Gastrocnemius medialis (tissue), 4 donors: ENCODE data around the gene PDE9A.

Source experiments
- CTCF ChIP-seq, 5 experiments: fragments of 450-650 bp in 3 of 5; fragments of 200-600 bp in 2 of 5; sonication (generic) in 2 of 5; IDR thresholded peaks in 4 of 5; conservative IDR thresholded peaks in 1 of 5; 1 replicate in 4 of 5; 2 replicates in 1 of 5; pipeline ENCODE4 v1.5.1; 2016 to 2019; ENCODE audit warnings: antibody characterized with exemption in 5 of 5, mild to moderate bottlenecking in 3 of 5, moderate library complexity in 3 of 5
- POLR2A ChIP-seq, 2 donors: fragments of 450-650 bp; IDR thresholded peaks; one replicate each; pipeline ENCODE4 v1.6.1; 2017; ENCODE audit warnings: antibody characterized with exemption in 2 of 2, mild to moderate bottlenecking in 2 of 2, moderate library complexity in 2 of 2

- no peak for TF ChIP-seq CTCF (IDR thresholded peaks at IDR 0.05 in 4 of 5, conservative IDR thresholded peaks at IDR 0.05 in 1 of 5)
- TF ChIP-seq POLR2A (IDR thresholded peaks at IDR 0.05) = no peak
These were observed 3.5 kb downstream of the PDE9A start for GRCh38 chr21:42656872-42657271.
